Stomach smooth muscle (tissue), 2 donors: ENCODE data around the gene IBA57.

Experiments
- H3K27ac ChIP-seq: one replicate; pipeline ENCODE4 v1.7.0; 2013; ENCODE audit warnings: mild to moderate bottlenecking, low read length, inconsistent platforms
- H3K27me3 ChIP-seq, 2 donors: one replicate each; pipeline ENCODE4 v1.7.0; 2013; ENCODE audit warnings: low read length in 2 of 2; ENCODE audit not compliant: insufficient read depth in 2 of 2, control insufficient read depth in 1 of 2
- H3K36me3 ChIP-seq, 2 donors: one replicate each; pipeline ENCODE4 v1.7.0; 2013; ENCODE audit warnings: low read length in 2 of 2; ENCODE audit not compliant: control insufficient read depth in 2 of 2, insufficient read depth in 2 of 2
- H3K4me1 ChIP-seq: one replicate; pipeline ENCODE4 v1.7.0; 2013; ENCODE audit warnings: low read length; ENCODE audit not compliant: control insufficient read depth, insufficient read depth
- H3K4me3 ChIP-seq, 2 donors: one replicate each; pipeline ENCODE4 v1.7.0; 2013; ENCODE audit warnings: low read length in 2 of 2
- H3K9ac ChIP-seq, 2 donors: one replicate each; pipeline ENCODE4 v1.7.0; 2013; ENCODE audit warnings: low read length in 2 of 2, mild to moderate bottlenecking in 1 of 2
- H3K9me3 ChIP-seq, 2 donors: one replicate each; pipeline ENCODE4 v1.7.0; 2013; ENCODE audit warnings: low read length in 2 of 2; ENCODE audit not compliant: control insufficient read depth in 2 of 2
- donor health status: healthy.
- donor health status: Pancreatic carcinoma.

Gene IBA57

DNA sequence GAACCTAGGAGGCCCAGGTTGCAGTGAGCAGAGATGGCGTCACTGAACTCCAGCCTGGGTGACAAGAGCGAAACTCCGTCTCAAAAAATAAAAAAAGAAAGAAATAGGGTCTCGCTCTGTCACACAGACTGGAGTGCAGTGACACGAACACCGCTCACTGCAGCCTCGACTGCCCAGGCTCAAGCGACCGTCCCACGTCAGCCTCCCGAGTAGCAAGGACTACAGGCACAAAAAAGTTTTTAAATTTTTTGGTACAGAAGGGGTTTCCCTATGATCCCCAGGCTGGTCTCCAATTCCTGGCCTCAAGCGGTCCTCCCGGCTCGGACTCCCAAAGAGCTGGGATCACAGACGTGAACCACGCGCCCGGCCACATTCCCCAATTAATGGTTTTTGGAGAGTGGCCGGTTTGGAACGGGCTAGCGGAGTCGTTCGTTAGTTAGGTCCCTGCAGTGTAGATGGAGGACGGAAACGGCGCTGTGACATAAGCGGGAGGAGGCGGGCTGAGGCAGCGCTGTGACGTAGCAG lies 26.1 kb upstream of the IBA57 start:
- Histone ChIP-seq H3K9ac (peak overlapping the region; percentile 76 to 84), H3K36me3 (peaks cover 0 to 2% of the 10 kb centered on the region in 2 donors), H3K27ac (peak overlapping the region; percentile 93), H3K27me3 (peaks cover 0 to 2% of the 10 kb centered on the region in 2 donors), H3K9me3 (no peaks in the 10 kb centered on the region), H3K4me1 (peaks cover 36% of the 10 kb centered on the region), H3K4me3 (peak overlapping the region; percentile 76 to 95)

DNA sequence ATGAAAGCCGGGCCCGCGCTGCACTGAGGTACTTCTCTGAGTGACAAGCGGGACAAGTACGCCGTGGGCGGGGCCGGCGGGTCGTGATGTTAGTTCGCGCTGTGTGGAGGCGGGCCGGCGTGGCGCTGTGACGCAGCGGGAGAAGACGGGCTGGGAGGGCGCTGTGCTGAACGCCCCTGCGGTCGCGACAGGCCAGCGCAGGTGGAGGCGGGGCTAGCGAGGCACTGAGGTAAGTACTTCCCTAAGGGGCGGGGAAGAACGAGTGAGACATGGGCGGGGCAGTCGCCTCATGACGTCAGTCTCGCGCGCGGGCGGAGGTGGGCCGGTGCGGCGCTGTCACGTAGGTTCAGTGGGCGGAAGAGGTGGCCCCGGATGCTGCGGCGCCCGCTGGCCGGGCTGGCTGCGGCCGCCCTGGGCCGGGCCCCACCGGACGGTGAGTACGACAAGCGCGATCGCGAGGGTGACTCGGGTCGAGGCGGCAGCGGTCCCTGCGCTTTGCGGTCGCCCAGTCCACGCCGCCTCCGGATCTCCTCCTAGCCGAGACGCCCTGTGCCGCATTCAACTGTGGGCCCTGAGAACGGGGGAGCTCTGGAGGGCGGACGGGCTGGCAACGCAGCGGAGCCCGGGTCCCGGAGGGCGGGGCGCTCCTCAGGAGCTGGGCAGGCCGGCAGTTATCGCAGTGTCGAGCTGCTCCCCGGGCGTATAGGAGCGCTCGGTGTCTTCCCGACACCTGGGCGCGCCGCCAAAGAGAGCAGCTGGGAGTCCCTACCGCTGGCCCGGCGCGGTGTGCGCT lies 25.5 kb upstream of the IBA57 start, which contains the start of gene GUK1:
Gene GUK1, plus strand, starts transcription at position 349 of the 793 bp plus-strand sequence. Its CDS starts 24 bp downstream, at position 373.
- Histone ChIP-seq H3K27me3 (peaks cover 0 to 2% of the 10 kb centered on the region in 2 donors), H3K9me3 (no peaks in the 10 kb centered on the region), H3K27ac (peak within 1 kb of the TSS; percentile 93), H3K36me3 (peaks cover 0 to 2% of the 10 kb centered on the region in 2 donors), H3K9ac (peak within 1 kb of the TSS; percentile 84 to 93), H3K4me1 (peaks cover 36% of the 10 kb centered on the region), H3K4me3 (peak within 1 kb of the TSS; percentile 76 to 95)

DNA sequence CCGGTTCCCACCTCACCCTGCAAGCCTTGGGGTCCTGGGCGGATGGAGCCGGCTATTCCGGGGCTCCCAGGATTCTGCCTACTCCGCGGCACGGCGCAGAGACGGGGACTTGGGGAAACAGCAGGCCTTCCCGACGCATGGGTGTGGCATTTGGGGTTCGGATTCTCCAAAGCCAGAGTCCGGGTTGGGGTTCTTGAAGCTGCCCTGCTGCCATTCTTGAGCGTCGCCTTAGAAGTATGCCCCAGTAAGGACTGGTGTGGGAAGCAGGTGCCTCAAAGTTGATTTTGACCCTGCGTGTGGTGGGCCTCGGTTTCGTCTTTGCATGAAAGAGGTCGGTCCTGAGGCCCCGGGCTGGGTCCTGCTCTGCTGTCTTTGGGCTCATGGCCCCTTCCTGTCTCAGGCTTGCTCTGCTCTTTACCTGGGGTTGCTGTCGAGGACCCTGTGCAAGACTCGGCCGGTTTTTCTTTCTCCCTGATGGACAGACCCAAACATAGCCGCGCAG lies 24.8 kb upstream of the IBA57 start:
- Histone ChIP-seq H3K9ac (peak overlapping the region; percentile 84 to 93), H3K27me3 (no peaks in the 10 kb centered on the region), H3K27ac (peak overlapping the region; percentile 93), H3K36me3 (peaks cover 0 to 6% of the 10 kb centered on the region in 2 donors), H3K4me1 (peaks cover 36% of the 10 kb centered on the region), H3K9me3 (no peaks in the 10 kb centered on the region), H3K4me3 (peak overlapping the region; percentile 76 to 95)

DNA sequence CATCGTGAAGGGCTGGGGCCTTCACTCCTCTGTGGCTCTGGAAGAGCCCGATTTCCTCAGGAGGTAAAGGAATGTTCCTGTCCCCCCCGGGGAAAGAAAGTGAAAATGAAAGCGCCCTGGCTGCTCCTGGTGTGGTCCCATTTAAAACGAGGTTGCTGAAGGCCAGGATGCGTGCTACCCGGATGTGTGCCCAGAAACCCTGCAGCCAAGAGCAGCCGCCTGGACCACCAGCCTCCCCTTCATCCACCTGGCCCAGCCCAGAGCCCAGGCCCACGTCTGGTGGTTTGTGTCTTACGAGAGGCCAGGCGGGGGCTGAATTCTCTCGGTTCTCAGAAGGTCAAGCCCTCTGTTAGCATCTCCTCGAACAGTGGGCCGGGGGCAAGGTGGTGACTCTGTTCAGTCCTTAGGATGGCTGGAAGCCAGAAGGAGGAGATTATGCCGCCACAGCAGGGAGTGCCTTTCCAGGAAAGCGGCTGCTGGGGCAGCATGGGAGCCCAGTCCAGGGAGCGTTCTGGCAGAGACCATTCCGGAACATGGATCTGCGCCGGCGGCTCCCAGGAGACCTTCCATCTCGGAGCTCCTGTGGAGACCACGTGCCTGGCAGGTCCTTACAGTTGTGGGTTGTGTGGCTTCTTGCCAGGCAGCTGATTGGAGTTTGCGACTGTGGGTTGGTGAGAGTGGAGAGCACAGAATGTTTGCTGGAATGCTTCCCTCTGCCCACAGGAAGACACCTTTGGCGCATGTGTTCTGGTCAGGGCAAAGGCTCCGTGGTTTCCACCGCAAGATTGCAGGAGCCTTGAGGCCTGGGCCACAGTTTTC lies 24.2 kb upstream of the IBA57 start:
- peak overlapping the region; percentile 76 to 95 for H3K4me3 ChIP-seq
- H3K9ac ChIP-seq: peak overlapping the region; percentile 84 to 93
- H3K27me3 ChIP-seq: no peaks in the 10 kb centered on the region
- peaks cover 36% of the 10 kb centered on the region for H3K4me1 ChIP-seq
- H3K9me3 ChIP-seq: no peaks in the 10 kb centered on the region
- H3K36me3 ChIP-seq: peaks cover 0 to 8% of the 10 kb centered on the region in 2 donors
- H3K27ac ChIP-seq: peak overlapping the region; percentile 93

DNA sequence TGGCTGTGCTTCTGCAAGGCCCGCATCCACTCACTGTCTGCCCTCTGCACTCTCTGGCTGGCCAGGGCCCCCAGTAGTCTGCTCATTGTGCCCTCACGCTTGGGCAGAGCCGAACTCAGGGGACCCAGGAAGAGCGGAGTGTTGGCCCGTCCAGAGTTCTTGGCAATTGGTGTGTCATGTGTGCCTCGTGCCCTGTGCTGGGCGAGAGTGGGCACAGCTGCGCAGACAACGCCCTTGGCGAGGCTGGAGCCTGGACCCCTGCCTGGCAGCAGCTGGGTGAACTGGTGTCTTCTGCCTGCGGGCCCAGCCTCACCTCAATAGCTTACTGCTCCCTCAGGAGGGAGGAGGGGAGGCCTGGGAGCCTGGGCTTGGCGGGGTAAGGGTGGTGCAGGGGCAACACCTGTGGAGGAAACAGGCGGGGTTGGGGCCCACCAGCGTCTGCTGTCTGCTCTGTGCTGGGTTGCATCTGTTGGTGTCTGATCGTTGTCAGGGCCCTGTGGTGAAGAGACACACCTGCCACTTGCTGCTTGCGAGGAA lies 23.4 kb upstream of the IBA57 start:
- peaks cover 0 to 12% of the 10 kb centered on the region in 2 donors for H3K36me3 ChIP-seq
- H3K9ac ChIP-seq: no peak overlapping the region
- H3K27ac ChIP-seq: peak overlapping the region; percentile 93
- H3K4me1 ChIP-seq: peaks cover 36% of the 10 kb centered on the region
- H3K27me3 ChIP-seq: no peaks in the 10 kb centered on the region
- H3K9me3 ChIP-seq: no peaks in the 10 kb centered on the region
- peak overlapping the region in 1 of 2 donors; percentile 95 for H3K4me3 ChIP-seq

DNA sequence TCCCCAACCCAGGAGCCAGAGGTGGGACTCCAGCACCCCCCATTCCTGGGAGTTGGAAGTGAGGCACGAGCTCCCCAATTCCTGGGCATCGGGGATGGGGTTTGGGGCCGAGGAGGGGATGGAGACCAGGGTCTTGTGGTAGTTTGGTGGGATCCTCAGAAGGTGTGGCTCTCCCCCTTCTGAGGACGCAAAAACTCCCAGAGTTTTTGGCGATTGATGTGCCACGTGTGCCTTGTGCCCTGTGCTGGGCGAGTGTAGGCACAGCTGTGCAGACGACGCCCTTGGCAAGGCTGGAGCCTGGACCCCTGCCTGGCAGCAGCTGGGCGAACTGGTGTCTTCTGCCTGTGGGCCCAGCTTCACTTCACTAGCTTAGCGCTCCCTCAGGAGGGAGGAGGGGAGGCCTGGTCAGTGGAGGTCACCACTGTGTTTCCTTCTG lies 22.9 kb upstream of the IBA57 start:
- H3K4me3 ChIP-seq: no peak overlapping the region
- no peaks in the 10 kb centered on the region for H3K9me3 ChIP-seq
- peaks cover 0 to 14% of the 10 kb centered on the region in 2 donors for H3K36me3 ChIP-seq
- peaks cover 36% of the 10 kb centered on the region for H3K4me1 ChIP-seq
- H3K9ac ChIP-seq: no peak overlapping the region
- no peak overlapping the region for H3K27ac ChIP-seq
- no peaks in the 10 kb centered on the region for H3K27me3 ChIP-seq

DNA sequence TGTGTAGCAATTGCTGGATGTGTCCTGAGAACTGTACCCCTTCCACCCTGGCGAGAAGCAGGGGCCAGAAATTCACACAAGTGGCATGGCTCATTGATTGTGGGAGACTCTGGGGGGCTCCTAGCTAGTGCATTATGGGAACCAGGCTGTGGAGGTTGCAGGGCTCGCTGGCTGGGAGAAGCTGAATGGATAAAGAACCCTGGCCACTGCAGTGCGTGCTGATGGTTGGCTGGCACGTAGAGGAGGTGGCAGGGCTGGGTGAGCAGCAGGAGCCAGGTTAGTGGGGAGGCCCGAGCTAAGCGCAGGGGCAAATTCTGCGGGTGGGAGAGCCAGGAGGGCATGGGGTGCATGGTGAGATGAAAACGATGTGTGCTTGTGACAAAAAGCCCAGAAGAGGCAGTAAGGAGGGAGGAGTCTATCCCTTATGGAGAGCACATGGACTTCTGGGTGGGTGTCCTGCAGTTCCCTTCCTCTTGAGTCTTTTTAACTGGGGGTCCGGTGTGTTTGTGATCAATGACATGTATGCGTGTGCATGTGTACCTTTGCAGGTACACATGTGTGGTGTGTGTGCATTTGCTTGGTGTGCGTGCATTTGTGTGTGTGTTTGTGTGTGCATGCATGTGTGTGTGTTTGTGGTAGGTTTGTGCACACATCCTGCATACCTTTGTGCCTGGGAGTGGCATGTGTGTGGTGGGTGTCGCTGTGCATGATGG lies 22.0 kb upstream of the IBA57 start:
- peaks cover 0 to 14% of the 10 kb centered on the region in 2 donors for H3K36me3 ChIP-seq
- H3K9ac ChIP-seq: no peak overlapping the region
- H3K27ac ChIP-seq: no peak overlapping the region
- H3K27me3 ChIP-seq: no peaks in the 10 kb centered on the region
- H3K9me3 ChIP-seq: no peaks in the 10 kb centered on the region
- H3K4me3 ChIP-seq: no peak overlapping the region
- peaks cover 39% of the 10 kb centered on the region for H3K4me1 ChIP-seq

DNA sequence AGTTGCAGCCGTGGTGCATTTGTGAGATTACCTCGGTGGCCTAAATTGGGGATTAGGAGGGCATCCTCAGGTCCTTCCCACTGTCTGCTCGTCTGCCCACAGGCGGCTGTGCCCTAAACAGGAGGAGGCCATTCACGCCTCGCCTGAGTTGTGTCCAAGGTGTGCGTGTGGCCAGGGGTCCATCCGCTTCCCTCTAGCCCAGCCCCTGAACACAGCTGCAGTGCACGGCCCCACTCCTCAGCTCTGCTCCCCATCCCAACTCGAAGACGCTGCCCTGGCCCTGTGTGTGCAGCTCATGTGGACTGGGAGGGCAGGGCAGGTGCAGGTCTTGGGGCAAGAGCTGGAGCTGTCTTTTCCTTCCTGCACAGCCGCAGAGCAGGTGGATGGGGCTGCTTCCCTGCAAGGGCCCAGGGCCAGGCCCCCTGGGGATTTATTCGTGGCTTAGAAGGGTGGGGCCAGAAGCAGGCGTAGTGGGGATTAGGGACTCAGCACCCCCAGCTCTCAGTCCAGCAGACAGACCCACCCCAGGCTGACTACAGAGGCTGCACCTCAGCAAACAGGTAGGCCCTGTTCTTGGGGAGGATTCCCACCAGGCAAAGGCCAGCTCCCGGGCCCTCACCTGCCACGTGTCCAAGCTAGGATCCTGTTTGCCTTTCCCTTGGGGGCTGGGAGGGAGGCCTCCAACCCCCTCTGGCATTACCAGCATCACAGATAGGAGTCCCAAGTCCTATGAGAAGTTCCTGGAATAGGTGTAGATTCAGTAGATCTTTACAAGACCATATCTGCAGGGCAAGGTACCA lies 21.2 kb upstream of the IBA57 start:
- Histone ChIP-seq H3K36me3 (peaks cover 0 to 14% of the 10 kb centered on the region in 2 donors), H3K4me1 (peaks cover 44% of the 10 kb centered on the region), H3K27me3 (no peaks in the 10 kb centered on the region), H3K27ac (no peak overlapping the region), H3K9me3 (no peaks in the 10 kb centered on the region), H3K9ac (no peak overlapping the region), H3K4me3 (no peak overlapping the region)

DNA sequence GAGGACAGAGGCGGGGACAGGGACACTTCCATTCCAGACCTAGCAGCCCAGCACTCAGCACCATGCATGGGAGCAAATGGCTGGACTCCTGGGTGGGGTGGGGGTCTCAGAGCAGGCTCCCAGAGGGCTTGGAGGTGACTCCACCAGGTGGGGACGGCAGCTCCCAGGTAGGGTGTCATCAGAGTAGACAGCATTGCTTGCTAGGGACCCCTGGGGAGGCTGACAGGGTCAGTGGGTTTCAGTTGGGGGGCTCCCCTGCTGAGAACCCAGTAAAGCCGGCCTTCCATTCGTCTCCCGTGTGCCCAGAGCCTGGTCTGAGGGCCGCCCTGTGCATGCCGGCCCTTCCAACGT lies 20.6 kb upstream of the IBA57 start:
- H3K36me3 ChIP-seq: peaks cover 0 to 14% of the 10 kb centered on the region in 2 donors
- no peak overlapping the region for H3K4me3 ChIP-seq
- no peaks in the 10 kb centered on the region for H3K27me3 ChIP-seq
- H3K9ac ChIP-seq: no peak overlapping the region
- no peaks in the 10 kb centered on the region for H3K9me3 ChIP-seq
- H3K27ac ChIP-seq: no peak overlapping the region
- H3K4me1 ChIP-seq: peaks cover 50% of the 10 kb centered on the region
